GM18868 (cell line): ENCODE data around the gene OSBPL9.

Source experiments
- ATAC-seq: cut with Tn5 transposase; IDR thresholded peaks from one replicate; pipeline ENCODE4 v1.9.1; 2021; ENCODE audit warnings: mild to moderate bottlenecking, moderate library complexity; ENCODE audit not compliant: unreplicated experiment

OSBPL9 gene

GRCh38 chr1:51616903-51617708, at the start of gene OSBPL9:
Gene OSBPL9 (plus strand): TSS chr1:51617092. CDS start chr1:51617111, 19 bp downstream.
- peak; percentile 94 for ATAC-seq

- no peak for ATAC-seq
Observed at GRCh38 chr1:51567653-51568052, 49.2 kb upstream of the OSBPL9 start.

- no peak for ATAC-seq
Observed at GRCh38 chr1:51568231-51568935, 48.5 kb upstream of the OSBPL9 start.

- ATAC-seq: peak; percentile 67
Observed at GRCh38 chr1:51569284-51570062, 47.4 kb upstream of the OSBPL9 start.

GRCh38 chr1:51570063-51570710, 46.7 kb upstream of the OSBPL9 start:
- ATAC-seq: peak; percentile 46

GRCh38 chr1:51572365-51572764, 44.5 kb upstream of the OSBPL9 start:
- ATAC-seq: no peak

- no peak for ATAC-seq
Observed at GRCh38 chr1:51574796-51575195, 42.1 kb upstream of the OSBPL9 start.

- ATAC-seq: no peak
Observed at GRCh38 chr1:51575406-51576084, 41.3 kb upstream of the OSBPL9 start.

DNA sequence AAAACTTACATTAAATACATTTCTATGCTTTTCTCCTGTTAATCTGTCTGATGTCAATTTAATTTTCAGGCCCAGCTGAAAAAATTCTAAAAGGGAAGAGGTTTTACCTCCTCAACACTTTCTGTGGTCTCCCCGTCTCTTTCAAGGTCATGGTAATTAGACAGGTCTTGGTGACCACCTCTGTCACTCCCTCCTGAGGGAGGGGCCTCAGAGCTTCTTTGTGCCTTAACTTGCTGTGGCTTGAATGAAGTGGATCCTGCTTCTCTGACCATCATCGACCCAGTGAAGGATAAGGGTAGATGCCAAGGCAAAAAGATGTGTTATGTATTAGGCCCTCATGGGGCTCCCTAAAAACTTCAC, 40.8 kb upstream of the OSBPL9 start:
- no peak for ATAC-seq

- no peak for ATAC-seq
Observed at GRCh38 chr1:51576923-51577322, 40.0 kb upstream of the OSBPL9 start.

- peak; percentile 86 for ATAC-seq
Observed at GRCh38 chr1:51578383-51579109, 38.3 kb upstream of the OSBPL9 start.

DNA sequence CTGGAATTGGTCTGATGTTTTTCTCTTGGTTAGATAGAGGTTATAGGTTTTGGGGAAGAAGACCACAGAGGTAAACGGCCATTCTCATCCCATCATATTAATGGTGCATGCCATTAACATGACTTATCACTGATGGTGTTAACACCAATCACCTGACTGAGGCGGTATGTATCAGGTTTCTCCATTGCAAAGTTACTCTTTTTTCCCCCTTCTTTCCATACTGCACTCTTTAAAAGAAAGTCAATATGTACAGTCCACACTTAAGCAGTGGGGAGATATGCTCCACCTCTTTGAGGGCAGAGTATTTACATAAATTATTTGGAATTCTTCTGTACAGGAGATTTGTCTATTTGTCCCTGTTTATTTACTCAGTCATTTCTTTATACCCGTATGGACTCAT, 35.7 kb upstream of the OSBPL9 start:
- no peak for ATAC-seq

GRCh38 chr1:51583532-51583931, 33.4 kb upstream of the OSBPL9 start:
- ATAC-seq: no peak

DNA sequence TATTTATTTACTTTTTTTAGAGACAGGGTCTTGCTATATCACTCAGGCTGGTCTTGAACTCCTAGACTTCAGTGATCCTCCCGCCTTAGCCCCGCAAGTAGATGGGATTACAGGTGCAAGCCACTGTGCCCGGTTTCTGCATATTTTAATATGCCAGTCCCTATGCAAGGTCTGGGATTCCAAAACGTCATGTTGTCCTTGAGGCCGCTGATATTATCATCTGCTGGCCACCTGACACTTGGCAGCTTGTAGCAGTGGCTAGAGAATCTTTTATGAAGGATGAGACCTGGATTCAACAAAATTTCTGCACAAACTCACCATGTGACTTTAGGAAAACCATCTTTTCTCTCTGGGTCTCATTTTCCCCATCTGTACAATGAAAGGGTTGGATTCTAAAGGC, 32.9 kb upstream of the OSBPL9 start:
- no peak for ATAC-seq

- no peak for ATAC-seq
Observed at GRCh38 chr1:51592711-51593110, 24.2 kb upstream of the OSBPL9 start.

DNA sequence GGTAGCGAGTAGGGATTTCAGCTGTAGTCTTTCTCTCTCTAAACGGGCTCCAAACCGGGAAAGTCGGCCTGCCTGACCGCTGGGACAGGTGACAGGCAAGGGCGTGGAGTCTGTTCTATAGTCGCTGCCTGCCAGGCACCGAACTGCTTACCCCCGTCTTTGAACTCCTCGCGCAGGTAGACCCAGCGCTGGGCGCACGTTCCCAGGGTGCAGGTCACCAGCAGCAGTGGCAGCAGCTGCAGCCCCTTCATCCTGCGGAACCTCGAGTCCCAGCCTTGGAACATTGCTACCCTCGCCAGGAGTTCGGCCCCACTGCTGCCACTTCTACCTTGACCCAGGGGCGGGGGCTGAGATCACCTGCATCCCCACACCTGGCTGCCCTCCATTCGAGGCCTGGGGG, 22.2 kb upstream of the OSBPL9 start:
- ATAC-seq: no peak

DNA sequence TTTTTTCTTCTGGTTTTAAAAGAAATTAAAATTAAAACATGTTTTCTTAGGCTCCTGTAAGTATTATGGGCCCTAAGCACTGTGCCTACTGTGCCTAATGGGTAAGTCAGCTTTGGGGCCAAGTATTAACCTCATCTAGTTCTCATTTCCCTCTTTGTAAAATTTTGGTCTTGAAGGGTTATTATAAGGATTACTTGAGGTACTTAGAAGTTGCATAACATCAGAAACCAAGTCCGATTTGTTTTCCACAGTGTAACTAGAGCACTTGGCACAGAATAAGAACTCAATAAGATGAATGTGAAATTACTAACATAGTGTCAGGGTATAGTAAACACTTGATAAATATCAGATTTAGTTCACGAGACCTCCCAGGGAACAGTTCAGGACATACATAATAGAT, 16.4 kb upstream of the OSBPL9 start:
- ATAC-seq: no peak

GRCh38 chr1:51600965-51601364, 15.9 kb upstream of the OSBPL9 start:
- no peak for ATAC-seq

- ATAC-seq: no peak
Observed at GRCh38 chr1:51605961-51606723, 10.8 kb upstream of the OSBPL9 start.
